ENCODE measurements around the gene MS4A10. TPM values are rescaled to one million over a fixed set of nuclear protein-coding genes. Genes with fewer than 3 reads are reported as not detected.

Gene MS4A10
- total RNA-seq, 2 donors from 2014 or later = not detected

DNA sequence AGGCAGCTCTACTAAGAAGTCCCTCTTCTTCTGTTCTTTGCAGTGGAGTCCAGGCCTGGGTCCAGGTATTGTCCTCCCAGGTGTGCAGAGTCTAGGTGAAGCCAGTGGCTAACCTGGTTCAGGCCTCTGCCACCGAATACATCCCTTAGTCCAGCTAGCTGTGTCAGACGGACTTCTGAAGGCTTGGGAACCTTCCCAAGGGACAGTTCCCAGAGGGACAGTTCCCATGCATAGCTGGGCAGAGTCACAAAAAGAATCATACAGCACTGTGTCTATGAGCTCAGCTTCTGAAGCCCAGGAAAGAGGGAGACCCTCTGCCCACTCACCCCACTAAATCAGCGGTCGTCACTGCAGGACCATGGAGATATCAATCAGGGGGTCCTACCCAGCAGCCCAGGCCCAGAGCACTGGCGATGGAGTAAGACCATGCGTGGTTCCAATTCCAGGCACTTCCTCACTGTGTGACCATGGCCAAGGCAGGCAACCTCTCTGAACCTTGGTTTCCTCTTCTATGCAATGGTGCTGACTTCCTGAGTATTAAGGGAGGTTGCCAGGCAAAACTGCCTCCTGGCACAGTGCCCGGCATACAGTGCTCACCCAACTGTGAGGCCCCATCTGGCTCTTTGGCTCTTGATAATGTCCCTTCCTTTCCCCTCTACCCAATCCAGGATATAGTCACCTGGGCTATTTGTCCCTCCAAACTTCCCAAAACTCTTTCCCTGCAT lies 3.4 kb downstream of the MS4A10 start:
- Mint-ChIP-seq H3K27me3 (no peaks in the 10 kb centered on the region), H3K27ac (no peak overlapping the region), H3K9me3 (no peaks in the 10 kb centered on the region), H3K36me3 (ENCODE audit: low read depth) (no peaks in the 10 kb centered on the region), H3K4me1 (no peaks in the 10 kb centered on the region), H3K4me3 (no peak overlapping the region)
- no peak for ATAC-seq (replicated peaks)

DNA sequence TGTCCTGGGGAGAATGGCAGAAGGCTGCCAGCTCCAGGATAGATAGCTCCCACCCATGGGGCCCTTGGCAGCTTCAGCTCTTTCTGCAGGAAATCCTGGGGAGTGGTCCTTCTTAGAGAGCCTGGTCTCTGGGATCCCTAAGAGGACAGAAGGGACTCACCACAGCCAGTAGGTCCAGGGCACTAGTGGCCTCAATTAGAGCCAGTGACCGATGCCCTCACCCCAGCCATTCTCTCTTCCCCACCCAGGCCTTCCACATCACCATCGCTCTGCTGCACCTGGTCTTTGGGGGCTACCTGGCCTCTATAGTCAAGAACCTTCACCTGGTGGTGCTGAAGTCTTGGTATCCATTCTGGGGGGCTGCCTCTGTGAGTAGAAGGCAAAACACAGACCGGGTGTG lies 5.6 kb downstream of the MS4A10 start:
- H3K36me3 Mint-ChIP-seq (ENCODE audit: low read depth) = no peaks in the 10 kb centered on the region
- no peak for ATAC-seq (replicated peaks)
- H3K27ac Mint-ChIP-seq = no peak overlapping the region
- H3K4me3 Mint-ChIP-seq = no peak overlapping the region
- H3K4me1 Mint-ChIP-seq = no peaks in the 10 kb centered on the region
- no peaks in the 10 kb centered on the region for H3K9me3 Mint-ChIP-seq
- H3K27me3 Mint-ChIP-seq = no peaks in the 10 kb centered on the region

DNA sequence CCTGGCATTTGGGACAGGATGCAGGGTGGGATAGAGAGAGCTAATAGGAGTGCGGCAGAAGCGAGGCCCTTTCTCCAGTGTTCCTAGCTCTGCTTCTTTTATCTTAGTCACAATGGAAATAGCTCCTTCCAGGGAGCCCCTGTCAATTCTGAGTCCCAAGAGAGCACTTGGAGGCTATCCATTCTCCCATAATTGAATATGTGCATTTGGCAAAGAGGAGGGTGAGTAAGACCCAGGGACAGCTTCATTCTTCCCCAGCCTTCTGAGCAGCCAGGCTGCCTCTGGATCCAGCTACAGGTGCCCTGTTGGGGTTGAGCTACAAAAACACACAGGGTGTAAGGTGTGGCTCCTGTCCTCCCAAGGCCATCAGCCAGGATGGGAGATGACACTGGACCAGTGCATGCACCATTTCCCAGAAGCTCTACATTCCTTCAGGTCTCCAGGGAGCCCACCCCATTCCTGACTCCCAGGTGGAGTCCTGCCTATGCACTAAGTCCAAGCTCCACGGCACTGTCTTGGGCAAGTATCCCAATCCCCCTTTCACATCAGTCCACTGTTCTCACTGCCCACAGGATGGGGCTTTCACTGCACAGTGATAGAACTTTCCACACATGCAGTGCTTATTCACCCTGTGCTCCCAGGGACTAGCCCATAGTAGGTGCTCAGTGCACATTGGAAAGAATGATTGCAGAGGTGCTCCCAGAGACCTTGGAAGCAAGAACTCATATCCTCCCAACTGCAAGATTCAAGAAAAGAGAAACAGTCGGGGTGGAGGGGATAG lies 6.2 kb downstream of the MS4A10 start:
- H3K4me3 Mint-ChIP-seq = no peak overlapping the region
- H3K36me3 Mint-ChIP-seq (ENCODE audit: low read depth) = no peaks in the 10 kb centered on the region
- no peaks in the 10 kb centered on the region for H3K9me3 Mint-ChIP-seq
- ATAC-seq (replicated peaks) = no peak
- H3K27me3 Mint-ChIP-seq = no peaks in the 10 kb centered on the region
- no peaks in the 10 kb centered on the region for H3K4me1 Mint-ChIP-seq
- no peak overlapping the region for H3K27ac Mint-ChIP-seq

DNA sequence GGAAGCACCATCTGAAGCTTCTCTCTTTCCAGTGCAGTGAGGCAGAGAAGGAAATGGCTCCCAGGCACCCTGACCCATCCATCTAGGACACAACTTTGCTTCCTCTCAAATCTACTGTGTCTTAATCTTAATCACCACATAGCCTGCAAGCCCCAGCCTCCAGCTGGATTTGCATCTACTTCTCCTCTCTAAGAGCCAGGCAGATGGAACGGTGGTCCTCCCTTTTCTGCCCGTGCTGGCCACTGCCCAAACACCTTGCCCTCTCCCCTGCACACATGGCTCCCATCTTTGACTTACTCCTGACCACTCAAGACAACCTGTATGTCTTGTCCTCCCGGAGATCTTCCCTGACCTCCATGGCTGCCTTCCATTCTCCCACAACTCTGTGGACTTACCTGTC lies 7.4 kb downstream of the MS4A10 start:
- no peaks in the 10 kb centered on the region for H3K36me3 Mint-ChIP-seq (ENCODE audit: low read depth)
- H3K27ac Mint-ChIP-seq = no peak overlapping the region
- no peak overlapping the region for H3K4me3 Mint-ChIP-seq
- no peak for ATAC-seq (replicated peaks)
- H3K27me3 Mint-ChIP-seq = no peaks in the 10 kb centered on the region
- H3K4me1 Mint-ChIP-seq = no peaks in the 10 kb centered on the region
- H3K9me3 Mint-ChIP-seq = no peaks in the 10 kb centered on the region

DNA sequence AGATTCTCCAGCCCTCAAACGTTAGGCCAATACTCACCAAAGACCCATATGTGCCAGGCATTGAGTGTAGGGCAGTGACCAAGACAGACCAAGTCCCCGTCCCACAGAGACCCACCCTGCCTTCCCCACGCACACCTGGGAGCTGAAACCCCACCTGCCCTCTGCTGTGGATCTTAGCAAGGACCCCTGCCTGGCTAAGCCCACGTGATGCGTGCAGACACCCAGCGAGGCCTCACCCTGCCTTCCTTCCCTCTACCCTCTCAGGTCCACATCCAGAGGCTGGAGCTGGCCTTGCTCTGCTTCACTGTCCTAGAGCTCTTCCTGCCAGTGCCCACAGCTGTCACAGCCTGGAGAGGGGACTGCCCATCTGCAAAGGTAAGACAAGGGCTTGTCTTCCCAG lies 10.2 kb downstream of the MS4A10 start:
- Mint-ChIP-seq H3K4me3 (no peak overlapping the region), H3K27me3 (peaks cover under 1% of the 10 kb centered on the region), H3K36me3 (ENCODE audit: low read depth) (no peaks in the 10 kb centered on the region), H3K4me1 (no peaks in the 10 kb centered on the region), H3K27ac (no peak overlapping the region), H3K9me3 (no peaks in the 10 kb centered on the region)
- ATAC-seq (replicated peaks) = no peak

DNA sequence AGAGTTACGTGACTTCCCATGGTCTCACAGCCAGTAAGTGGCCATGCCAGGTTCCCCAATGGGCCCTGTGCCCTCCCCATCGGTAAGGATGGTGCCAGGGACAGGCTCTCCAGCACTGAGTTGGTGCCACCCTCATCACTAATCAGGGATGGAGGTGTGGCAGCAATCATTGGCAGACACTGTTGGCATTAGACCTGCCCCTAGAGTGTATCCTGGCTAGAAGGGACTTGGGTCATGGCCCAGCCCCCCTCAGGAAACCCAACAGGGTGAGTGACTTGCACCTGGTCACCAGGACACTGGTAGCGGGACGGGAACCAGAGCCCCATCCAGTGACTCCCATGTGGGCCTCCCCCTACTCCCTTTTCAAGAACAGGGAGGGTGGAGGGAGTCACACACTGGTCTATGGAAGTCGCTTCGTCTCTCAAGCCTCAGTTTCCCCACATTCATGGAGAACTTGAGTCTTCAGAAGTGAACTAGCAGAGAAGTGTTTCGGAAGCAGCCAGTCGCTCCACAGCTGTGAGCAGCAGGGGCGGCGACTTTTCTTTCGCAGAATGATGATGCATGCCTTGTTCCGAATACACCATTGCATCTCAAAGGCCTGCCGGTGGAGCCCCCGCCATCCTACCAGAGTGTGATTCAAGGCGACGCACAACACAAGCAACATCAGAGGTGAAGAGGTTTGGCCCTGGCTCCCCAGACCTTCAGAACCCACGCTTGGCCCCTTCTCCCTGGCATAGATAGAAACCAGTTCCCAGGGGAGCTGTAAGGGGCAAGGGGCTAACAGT lies 12.9 kb downstream of the MS4A10 start:
- Mint-ChIP-seq H3K27ac (no peak overlapping the region), H3K9me3 (no peaks in the 10 kb centered on the region), H3K4me3 (no peak overlapping the region), H3K27me3 (peaks cover 8% of the 10 kb centered on the region), H3K4me1 (no peaks in the 10 kb centered on the region), H3K36me3 (ENCODE audit: low read depth) (no peaks in the 10 kb centered on the region)
- no peak for ATAC-seq (replicated peaks)

DNA sequence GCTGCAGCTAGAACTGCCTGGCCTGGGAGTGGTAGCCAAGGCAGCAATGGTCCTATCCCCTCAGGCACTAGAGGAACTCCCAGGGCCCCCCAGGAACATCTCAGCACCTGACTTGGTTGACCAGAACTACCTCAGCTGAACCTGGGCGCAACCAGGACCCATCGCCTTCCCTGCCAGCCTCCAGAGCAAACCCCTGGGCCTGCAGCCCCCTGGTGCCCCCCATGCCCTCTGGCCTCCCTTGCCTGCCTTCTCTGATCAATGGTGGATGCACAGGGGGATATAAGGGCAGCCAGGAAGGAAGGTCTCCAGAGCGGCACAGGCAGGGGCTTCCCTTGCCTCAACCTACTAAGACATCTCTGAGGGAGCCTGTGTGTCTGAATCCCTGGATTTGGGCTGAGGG lies 13.5 kb downstream of the MS4A10 start:
- no peaks in the 10 kb centered on the region for H3K9me3 Mint-ChIP-seq
- H3K27me3 Mint-ChIP-seq = peaks cover 8% of the 10 kb centered on the region
- H3K4me1 Mint-ChIP-seq = no peaks in the 10 kb centered on the region
- H3K4me3 Mint-ChIP-seq = no peak overlapping the region
- no peak for ATAC-seq (replicated peaks)
- no peaks in the 10 kb centered on the region for H3K36me3 Mint-ChIP-seq (ENCODE audit: low read depth)
- no peak overlapping the region for H3K27ac Mint-ChIP-seq

DNA sequence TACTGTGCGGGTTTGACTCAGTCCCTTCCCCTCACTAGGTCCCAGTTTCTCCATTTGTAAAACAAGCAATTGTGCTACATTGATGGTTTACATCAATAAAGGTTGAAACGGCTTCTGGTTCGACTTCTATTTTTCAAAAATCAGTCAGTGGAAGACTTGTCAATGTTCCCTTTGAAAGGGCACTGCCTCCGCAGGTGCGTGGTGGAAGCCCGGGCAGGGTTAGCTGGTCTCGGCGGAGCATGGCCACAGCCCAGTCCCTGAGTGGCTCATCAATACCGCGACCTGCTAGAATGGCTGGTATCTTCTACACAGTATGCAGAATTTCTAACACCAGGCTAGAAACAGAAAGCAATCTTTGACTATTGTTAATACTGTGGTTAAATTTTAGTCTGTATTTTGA lies 16.1 kb downstream of the MS4A10 start:
- no peaks in the 10 kb centered on the region for H3K9me3 Mint-ChIP-seq
- no peak overlapping the region for H3K27ac Mint-ChIP-seq
- ATAC-seq (replicated peaks) = no peak
- no peaks in the 10 kb centered on the region for H3K4me1 Mint-ChIP-seq
- peaks cover 11% of the 10 kb centered on the region for H3K27me3 Mint-ChIP-seq
- H3K36me3 Mint-ChIP-seq (ENCODE audit: low read depth) = no peaks in the 10 kb centered on the region
- no peak overlapping the region for H3K4me3 Mint-ChIP-seq

DNA sequence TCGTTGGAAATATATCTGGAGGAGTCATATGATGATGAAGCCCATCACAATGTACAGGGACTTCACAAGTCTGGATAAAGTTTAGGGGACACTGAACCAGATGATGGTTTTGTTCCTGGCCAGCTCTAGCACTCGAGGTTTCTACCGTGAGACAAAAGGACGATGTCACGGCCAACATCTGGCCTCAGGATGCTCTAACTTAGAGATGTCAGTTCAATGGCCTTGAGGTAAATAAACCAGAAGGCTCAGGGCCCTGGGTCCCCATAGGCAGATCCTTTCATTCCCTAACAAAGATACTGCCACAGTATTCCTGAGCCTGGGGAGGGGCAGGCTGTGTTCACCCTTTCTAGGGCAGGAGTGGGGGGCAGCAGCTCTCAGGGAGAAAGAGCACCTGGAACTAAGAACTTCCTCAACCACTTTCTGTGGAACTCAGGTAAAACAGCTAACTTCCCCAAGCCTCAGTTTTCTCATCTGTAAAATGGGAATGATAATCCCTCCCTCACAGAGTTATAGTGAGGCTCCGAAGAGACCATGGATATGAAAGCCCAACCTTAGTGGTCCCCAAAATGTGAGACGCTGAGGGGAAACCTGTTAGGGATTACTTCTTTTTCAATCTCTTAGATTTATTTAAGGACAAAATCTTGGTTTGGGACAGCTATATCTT lies 18.3 kb downstream of the MS4A10 start:
- Mint-ChIP-seq H3K4me3 (no peak overlapping the region), H3K9me3 (no peaks in the 10 kb centered on the region), H3K27me3 (peaks cover 16% of the 10 kb centered on the region), H3K27ac (no peak overlapping the region), H3K36me3 (ENCODE audit: low read depth) (no peaks in the 10 kb centered on the region), H3K4me1 (no peaks in the 10 kb centered on the region)
- ATAC-seq (replicated peaks) = no peak

DNA sequence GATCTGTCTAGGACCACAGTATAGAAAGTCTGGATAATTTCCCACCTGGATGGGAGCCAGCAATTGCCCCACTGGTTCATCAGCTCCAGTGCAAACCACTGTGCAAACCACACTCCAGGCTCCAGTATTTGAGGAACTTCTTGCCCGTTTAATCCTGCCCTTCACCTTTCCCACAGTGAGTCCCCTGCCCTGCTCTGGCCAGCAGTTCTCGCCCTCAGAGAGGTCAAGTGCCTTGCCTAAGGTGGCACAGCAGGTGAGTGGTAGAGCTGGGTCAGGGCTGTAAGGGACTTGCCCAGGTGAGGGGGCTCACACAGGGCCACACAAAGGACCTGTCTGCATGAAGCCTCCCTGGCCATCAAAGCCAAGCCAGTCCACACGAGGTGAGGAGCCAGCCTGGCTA lies 24.1 kb downstream of the MS4A10 start:
- Mint-ChIP-seq H3K27ac (no peak overlapping the region), H3K9me3 (no peaks in the 10 kb centered on the region), H3K4me1 (no peaks in the 10 kb centered on the region), H3K36me3 (ENCODE audit: low read depth) (no peaks in the 10 kb centered on the region), H3K4me3 (no peak overlapping the region), H3K27me3 (peaks cover 17% of the 10 kb centered on the region)
- ATAC-seq (replicated peaks) = no peak

DNA sequence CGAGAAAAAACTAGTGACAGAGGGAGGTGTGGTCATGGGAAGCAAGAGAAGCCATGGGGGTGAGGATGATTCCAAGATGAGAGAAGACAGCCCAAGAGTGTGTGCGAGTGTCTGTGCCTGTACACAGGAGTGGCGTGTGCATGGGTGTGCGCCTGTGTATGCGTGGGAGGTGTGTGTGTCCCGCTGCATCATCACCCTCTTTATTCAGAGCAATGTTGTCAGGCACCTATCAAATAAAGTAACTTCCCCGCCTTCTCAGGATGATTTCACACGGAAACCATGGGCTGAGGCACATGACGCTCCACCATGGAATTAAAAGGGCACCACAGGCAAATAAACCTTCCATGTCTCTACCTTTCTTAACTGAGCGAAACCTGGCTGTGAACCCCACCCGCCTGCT lies 24.6 kb downstream of the MS4A10 start:
- no peak overlapping the region for H3K4me3 Mint-ChIP-seq
- no peak overlapping the region for H3K27ac Mint-ChIP-seq
- peaks cover 17% of the 10 kb centered on the region for H3K27me3 Mint-ChIP-seq
- no peaks in the 10 kb centered on the region for H3K4me1 Mint-ChIP-seq
- no peaks in the 10 kb centered on the region for H3K36me3 Mint-ChIP-seq (ENCODE audit: low read depth)
- no peak for ATAC-seq (replicated peaks)
- H3K9me3 Mint-ChIP-seq = no peaks in the 10 kb centered on the region

DNA sequence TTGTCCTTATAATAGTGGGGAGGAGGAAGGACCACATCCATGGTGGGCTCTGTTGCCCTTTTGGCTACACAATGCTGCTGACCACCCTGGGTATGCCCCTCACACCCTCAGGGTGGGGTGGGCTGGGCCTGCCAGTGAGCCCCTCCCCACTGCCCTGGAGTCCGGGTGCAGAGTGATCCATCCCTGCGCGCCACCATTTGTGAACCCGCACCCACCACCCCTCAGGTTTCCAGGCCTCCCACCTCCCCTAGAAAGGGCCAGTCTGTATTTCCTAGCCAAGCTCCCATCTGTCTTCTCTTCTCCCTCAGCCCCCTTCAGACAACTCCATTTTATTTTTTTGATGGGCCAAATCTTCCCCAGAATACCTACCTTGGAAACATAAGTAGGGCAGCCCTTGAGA lies 25.0 kb downstream of the MS4A10 start:
- H3K9me3 Mint-ChIP-seq = no peaks in the 10 kb centered on the region
- H3K27ac Mint-ChIP-seq = no peak overlapping the region
- peaks cover 17% of the 10 kb centered on the region for H3K27me3 Mint-ChIP-seq
- no peak for ATAC-seq (replicated peaks)
- no peak overlapping the region for H3K4me3 Mint-ChIP-seq
- no peaks in the 10 kb centered on the region for H3K4me1 Mint-ChIP-seq
- H3K36me3 Mint-ChIP-seq (ENCODE audit: low read depth) = no peaks in the 10 kb centered on the region

DNA sequence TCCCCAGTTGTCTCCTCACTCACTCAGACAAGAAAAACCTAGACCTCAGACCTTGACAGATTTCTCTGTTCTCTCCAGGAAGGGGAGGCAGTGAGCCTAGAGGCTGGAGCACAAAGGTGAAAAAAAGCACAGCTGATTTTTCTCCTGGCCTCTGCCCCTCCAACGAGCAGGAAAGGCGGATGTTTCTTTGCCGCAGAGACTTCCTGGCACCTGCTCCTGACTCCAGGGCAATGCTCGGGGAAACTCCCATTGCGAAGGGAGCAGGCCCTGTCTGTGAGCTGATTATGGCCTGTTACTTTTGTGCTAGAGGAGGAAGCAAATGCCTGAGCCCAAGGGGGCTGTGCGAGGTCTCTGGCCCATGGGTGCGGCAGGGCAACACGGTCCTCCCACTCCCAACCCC lies 25.4 kb downstream of the MS4A10 start:
- Mint-ChIP-seq H3K27ac (no peak overlapping the region), H3K27me3 (peaks cover 17% of the 10 kb centered on the region), H3K4me3 (no peak overlapping the region)

DNA sequence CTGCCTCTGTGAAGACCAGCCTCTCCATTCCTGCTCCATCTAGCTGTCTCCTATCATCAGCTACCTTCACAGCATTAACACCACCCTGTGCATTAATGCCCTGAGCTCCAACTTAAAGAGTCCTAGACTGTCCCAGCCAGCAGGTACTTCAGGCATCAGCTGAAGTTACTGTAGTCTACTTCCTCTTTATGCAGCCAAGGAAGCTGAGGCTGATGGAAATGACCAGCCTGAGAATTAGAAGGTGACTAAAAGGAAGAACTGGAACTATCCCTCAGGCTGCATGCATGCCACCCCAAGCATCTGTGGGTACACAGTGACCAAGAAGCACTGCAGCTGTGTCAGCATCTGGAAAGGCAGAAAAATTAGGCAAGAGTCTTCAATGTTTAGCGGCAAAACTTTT lies 28.2 kb downstream of the MS4A10 start:
- peaks cover 10% of the 10 kb centered on the region for H3K27me3 Mint-ChIP-seq
- H3K4me3 Mint-ChIP-seq = no peak overlapping the region
- no peak overlapping the region for H3K27ac Mint-ChIP-seq
- H3K9me3 Mint-ChIP-seq = no peaks in the 10 kb centered on the region
- no peak for ATAC-seq (replicated peaks)
- no peaks in the 10 kb centered on the region for H3K4me1 Mint-ChIP-seq
- H3K36me3 Mint-ChIP-seq (ENCODE audit: low read depth) = no peaks in the 10 kb centered on the region

More for the DNA sequence above, 25.4 kb downstream of the MS4A10 start:
- ATAC-seq (replicated peaks) = no peak
- H3K9me3 Mint-ChIP-seq = no peaks in the 10 kb centered on the region
- no peaks in the 10 kb centered on the region for H3K36me3 Mint-ChIP-seq (ENCODE audit: low read depth)
- no peaks in the 10 kb centered on the region for H3K4me1 Mint-ChIP-seq
